Measurements from ENCODE around the gene HPCAL1. TPM values are rescaled to one million over a fixed set of nuclear protein-coding genes. Genes with fewer than 3 reads are reported as not detected.

HPCAL1 gene
- total RNA-seq, 6 experiments from 2014 or later, result 23.1 to 68.8 (median 29.1) TPM

DNA sequence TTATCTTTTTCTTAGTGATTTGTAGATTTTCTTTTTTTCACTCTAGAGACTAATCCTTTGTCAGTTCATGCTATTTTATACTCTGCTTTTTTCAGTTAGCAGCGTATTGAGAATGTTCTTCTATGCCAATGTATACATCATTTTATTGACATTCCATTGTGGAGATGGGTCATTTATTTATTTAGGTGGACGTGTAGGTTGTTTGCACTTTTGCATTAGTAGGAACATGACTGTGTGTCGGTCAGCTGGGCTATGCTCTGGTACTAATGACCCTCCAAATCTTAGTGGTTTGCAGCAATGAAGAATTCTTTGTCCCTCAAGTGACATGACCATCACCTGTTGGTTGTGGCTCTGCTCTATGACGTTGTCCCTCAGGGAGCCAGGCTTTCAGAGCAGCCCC, 33.6 kb downstream of the HPCAL1 start:
- intact Hi-C loops (cut with DNase I), result no loop called here
- 85% methylated on average over 3 of the region's 4 CpGs for WGBS (ENCODE audit: insufficient coverage, low coverage, low lambda C conversion rate, missing lambda C conversion rate)
- Histone ChIP-seq H3K4me1 (peaks cover 0 to 9% (median 0%) of the 10 kb centered on the region in 4 donors), H3K4me3 (no peak overlapping the region), H3K27me3 (no peaks in the 10 kb centered on the region), H3K36me3 (no peaks in the 10 kb centered on the region), H3K27ac (no peak overlapping the region), H3K9me3 (no peaks in the 10 kb centered on the region)
- TF ChIP-seq, protein P1, sequence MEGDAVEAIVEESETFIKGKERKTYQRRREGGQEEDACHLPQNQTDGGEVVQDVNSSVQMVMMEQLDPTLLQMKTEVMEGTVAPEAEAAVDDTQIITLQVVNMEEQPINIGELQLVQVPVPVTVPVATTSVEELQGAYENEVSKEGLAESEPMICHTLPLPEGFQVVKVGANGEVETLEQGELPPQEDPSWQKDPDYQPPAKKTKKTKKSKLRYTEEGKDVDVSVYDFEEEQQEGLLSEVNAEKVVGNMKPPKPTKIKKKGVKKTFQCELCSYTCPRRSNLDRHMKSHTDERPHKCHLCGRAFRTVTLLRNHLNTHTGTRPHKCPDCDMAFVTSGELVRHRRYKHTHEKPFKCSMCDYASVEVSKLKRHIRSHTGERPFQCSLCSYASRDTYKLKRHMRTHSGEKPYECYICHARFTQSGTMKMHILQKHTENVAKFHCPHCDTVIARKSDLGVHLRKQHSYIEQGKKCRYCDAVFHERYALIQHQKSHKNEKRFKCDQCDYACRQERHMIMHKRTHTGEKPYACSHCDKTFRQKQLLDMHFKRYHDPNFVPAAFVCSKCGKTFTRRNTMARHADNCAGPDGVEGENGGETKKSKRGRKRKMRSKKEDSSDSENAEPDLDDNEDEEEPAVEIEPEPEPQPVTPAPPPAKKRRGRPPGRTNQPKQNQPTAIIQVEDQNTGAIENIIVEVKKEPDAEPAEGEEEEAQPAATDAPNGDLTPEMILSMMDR (IDR thresholded peaks at IDR 0.05), result no peak
- TF ChIP-seq POLR2A (IDR thresholded peaks at IDR 0.05), result no peak
- DNase-seq (no peak), ATAC-seq (no peak)

DNA sequence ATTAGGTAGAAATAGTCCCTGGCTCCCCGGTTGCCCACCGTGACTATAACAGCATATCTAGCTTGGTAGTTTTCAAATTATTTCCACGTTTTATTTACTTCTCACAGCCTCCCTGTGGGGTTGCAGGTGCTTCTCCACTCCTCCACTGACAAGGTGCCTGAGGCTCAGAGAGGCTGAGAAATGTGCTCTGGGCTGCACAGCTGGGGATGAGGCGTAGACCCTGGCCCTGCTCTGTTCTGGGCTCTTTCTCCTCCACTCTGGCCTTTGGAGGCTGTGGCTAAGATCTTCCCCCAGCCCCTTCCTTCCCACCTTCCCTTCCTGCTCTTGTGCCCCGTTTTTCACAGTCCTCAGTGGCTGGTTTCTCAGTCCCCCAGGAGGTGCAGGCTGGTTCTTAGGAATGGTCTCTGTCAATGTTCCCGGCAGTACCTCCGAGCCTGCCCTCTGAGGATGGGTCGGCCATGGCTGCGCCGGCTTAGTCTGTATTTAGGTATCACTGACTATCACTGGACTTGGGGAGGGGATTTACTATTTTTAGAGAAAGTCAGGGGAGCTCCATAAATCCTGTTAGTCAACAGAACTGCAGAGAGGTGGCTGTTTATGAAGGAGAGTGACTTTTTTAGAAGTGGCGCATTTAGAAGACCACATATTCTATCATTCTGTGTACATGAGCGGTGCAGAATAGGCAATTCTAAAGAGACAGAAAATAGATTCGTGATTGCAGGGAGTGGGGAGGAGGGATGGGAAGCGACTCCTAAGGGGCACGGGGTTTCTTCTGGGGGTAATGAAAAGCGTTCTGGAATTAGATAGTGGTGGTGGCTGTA, 35.0 kb downstream of the HPCAL1 start:
- Histone ChIP-seq H3K27me3 (no peaks in the 10 kb centered on the region), H3K9me3 (no peaks in the 10 kb centered on the region), H3K4me3 (no peak overlapping the region), H3K36me3 (no peaks in the 10 kb centered on the region), H3K4me1 (peaks cover 0 to 9% (median 0%) of the 10 kb centered on the region in 4 donors), H3K27ac (no peak overlapping the region)
- no peak for ATAC-seq
- 78% methylated on average over 14 of the region's 16 CpGs for WGBS (ENCODE audit: insufficient coverage, low coverage, low lambda C conversion rate, missing lambda C conversion rate)
- intact Hi-C loops (cut with DNase I), result no loop called here
- TF ChIP-seq, protein P1 (IDR thresholded peaks at IDR 0.05), result no peak
- TF ChIP-seq POLR2A (IDR thresholded peaks at IDR 0.05), result no peak
- peak in 2 of 3 donors; percentile 3 to 37 for DNase-seq

DNA sequence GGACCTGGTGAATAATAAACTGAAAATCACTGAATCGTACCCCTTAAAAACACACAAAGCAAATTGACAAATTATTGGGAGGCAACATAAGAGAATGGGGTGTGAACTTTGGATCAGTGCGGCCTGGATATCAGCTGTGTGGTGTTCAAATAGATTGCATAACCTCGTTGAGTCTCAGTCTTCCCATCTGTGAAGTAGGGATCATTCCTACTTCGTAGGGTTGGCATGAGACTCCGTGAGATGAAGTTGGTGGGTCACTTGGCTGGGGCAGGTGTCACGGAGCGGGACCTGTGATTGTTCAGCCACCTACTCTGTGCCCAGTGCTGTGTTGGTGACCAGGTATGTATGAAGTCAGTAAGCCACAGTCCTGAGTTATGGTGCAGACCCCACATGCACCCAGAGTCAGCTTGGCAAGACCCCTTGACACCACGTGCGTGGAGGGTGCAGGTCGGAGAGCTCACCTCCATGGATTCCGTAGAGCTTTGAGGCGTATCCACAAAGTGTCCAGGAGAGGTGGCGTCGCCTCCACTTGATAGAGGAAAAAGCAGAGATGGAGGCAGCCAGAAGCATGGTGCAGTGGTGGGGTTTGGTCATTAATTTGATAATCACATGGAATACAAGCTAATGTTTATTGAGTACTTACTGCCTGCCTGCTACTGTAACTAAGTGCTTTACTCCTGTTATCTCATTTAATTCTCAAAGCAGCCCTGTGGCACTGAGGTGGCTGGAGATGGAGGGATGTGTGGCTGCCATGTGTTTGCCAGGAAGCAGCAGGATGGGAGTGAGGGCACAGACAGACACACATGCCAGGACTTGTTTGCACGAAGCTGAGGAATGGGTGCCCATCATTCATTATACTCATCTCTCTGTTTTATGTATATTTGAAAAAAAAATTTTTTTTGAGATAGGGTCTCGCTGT, 35.8 kb downstream of the HPCAL1 start:
- ATAC-seq (peak; percentile 23 to 53 (median 44)), DNase-seq (peak in 1 of 3 donors; percentile 43)
- H3K4me3 ChIP-seq, result no peak overlapping the region
- H3K9me3 ChIP-seq, result no peaks in the 10 kb centered on the region
- no peaks in the 10 kb centered on the region for H3K27me3 ChIP-seq
- no peaks in the 10 kb centered on the region for H3K36me3 ChIP-seq
- no peak for TF ChIP-seq POLR2A (IDR thresholded peaks at IDR 0.05)
- TF ChIP-seq, protein P1 (IDR thresholded peaks at IDR 0.05), result no peak
- WGBS (ENCODE audit: insufficient coverage, low coverage, low lambda C conversion rate, missing lambda C conversion rate), result 78% methylated on average over 14 of the region's 16 CpGs
- intact Hi-C loops (cut with DNase I), result no loop called here
- H3K27ac ChIP-seq, result no peak overlapping the region
- peaks cover 0 to 9% (median 0%) of the 10 kb centered on the region in 4 donors for H3K4me1 ChIP-seq

DNA sequence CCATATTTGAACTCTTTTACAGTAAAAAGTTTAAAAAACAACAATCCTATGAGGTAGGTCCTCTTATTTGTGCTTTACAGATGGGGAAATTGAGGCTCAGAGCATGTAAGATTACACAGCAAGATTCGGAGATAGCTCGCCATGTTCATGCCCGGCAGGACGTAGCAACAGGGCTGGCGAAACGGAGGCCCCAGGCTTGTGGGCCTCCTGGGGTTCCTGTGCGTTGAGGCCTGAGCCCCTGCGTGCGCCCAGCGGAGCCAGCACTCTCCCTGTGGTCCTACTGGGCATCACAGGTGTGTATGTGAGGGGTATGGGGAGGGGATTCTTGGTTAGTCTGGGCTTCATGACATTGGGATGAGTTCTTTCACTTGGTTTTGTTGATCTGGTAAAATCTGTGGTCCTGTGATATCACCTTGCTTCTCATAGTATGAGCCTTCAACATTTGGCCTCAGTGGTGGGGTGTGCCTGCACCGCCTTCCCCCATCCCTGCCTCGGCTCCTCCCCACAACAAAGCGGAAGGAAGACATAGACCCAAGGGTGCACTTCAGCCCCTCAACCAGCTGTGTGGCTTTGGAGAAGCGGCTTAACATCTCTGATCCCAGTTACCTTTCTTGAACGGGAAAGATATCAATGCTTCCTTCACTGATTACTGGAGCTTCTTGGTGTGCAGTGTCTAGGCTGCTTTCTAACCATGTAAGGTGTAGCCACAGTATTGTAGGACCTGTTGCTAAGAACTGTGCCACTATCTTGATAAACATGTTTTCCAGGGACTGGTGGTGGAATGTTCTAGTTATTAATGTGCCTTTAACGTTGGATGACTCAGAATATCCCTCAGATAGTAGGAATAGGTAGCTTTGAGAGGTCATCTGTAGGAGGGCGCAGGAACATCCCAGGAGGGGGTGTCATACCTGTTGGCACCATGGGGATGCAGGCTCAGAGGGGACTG, 37.2 kb downstream of the HPCAL1 start:
- DNase-seq (peak in 2 of 3 donors; percentile 7 to 22), ATAC-seq (no peak)
- no peak overlapping the region for H3K4me3 ChIP-seq
- H3K27ac ChIP-seq, result no peak overlapping the region
- H3K36me3 ChIP-seq, result no peaks in the 10 kb centered on the region
- TF ChIP-seq POLR2A (IDR thresholded peaks at IDR 0.05), result no peak
- TF ChIP-seq, protein P1 (IDR thresholded peaks at IDR 0.05), result no peak
- intact Hi-C loops (cut with DNase I), result no loop called here
- no peaks in the 10 kb centered on the region for H3K9me3 ChIP-seq
- no peaks in the 10 kb centered on the region for H3K27me3 ChIP-seq
- peaks cover 0 to 9% (median 0%) of the 10 kb centered on the region in 4 donors for H3K4me1 ChIP-seq
- 89% methylated on average over 8 of the region's 17 CpGs for WGBS (ENCODE audit: insufficient coverage, low coverage, low lambda C conversion rate, missing lambda C conversion rate)

All from right lobe of liver (tissue), 6 donors.